ENCODE measurements around the gene CLEC16A. TPM values are rescaled to one million over a fixed set of nuclear protein-coding genes. Genes with fewer than 3 reads are reported as not detected.
A peak's percentile ranks its signal among the peaks of the same experiment; 100 is the strongest.

Gene CLEC16A
- total RNA-seq, 1 donor from 2014 or later, result 7.8 TPM

GRCh38 chr16:11224894-11225676 lies 280.7 kb downstream of the CLEC16A start:
- Histone ChIP-seq H2AFZ (replicated peaks) (no peak overlapping the region), H3K4me2 (no peak overlapping the region)
- peaks cover 6% of the 10 kb centered on the region for H3K4me1 Mint-ChIP-seq

GRCh38 chr16:11225677-11226549 lies 281.5 kb downstream of the CLEC16A start:
- Histone ChIP-seq H3K4me3 (no peak overlapping the region), H3K4me2 (no peak overlapping the region), H3K9me3 (ENCODE audit: low read depth) (no peaks in the 10 kb centered on the region), H3K9ac (no peak overlapping the region), H4K20me1 (ENCODE audit: low read depth) (no peaks in the 10 kb centered on the region), H3K27me3 (no peaks in the 10 kb centered on the region), H3K79me2 (ENCODE audit: low read depth) (no peaks in the 10 kb centered on the region), H2AFZ (replicated peaks) (no peak overlapping the region), H3F3A (ENCODE audit: low read depth) (no peaks in the 10 kb centered on the region), H3K27ac (no peak overlapping the region), H3K4me1 (peaks cover 3% of the 10 kb centered on the region), H3K36me3 (no peaks in the 10 kb centered on the region)
- H3K9me3 Mint-ChIP-seq, result no peaks in the 10 kb centered on the region
- no peak overlapping the region for H3K4me3 Mint-ChIP-seq
- no peak overlapping the region for H3K27ac Mint-ChIP-seq
- DNase-seq (ENCODE audit: low spot score), result no peak
- TF ChIP-seq EZH2 (IDR thresholded peaks at IDR 0.05) (no peak), EZH2phosphoT487 (IDR thresholded peaks at IDR 0.05) (no peak), CTCF (IDR thresholded peaks at IDR 0.05) (no peak)
- no peaks in the 10 kb centered on the region for H3K36me3 Mint-ChIP-seq
- peaks cover 6% of the 10 kb centered on the region for H3K4me1 Mint-ChIP-seq
- H3K27me3 Mint-ChIP-seq (ENCODE audit: insufficient read depth, low read depth), result peaks cover 8% of the 10 kb centered on the region

More at GRCh38 chr16:11224894-11225676, 280.7 kb downstream of the CLEC16A start:
- no peaks in the 10 kb centered on the region for H3K79me2 ChIP-seq (ENCODE audit: low read depth)
- no peaks in the 10 kb centered on the region for H3K9me3 Mint-ChIP-seq
- H3K36me3 ChIP-seq, result no peaks in the 10 kb centered on the region
- H3F3A ChIP-seq (ENCODE audit: low read depth), result no peaks in the 10 kb centered on the region
- no peaks in the 10 kb centered on the region for H4K20me1 ChIP-seq (ENCODE audit: low read depth)
- H3K4me3 ChIP-seq, result no peak overlapping the region
- no peak overlapping the region for H3K27ac ChIP-seq
- H3K27me3 Mint-ChIP-seq (ENCODE audit: insufficient read depth, low read depth), result peaks cover 8% of the 10 kb centered on the region
- no peak overlapping the region for H3K9ac ChIP-seq
- peaks cover 3% of the 10 kb centered on the region for H3K4me1 ChIP-seq
- TF ChIP-seq CTCF (IDR thresholded peaks at IDR 0.05), result no peak
- no peak for TF ChIP-seq EZH2 (IDR thresholded peaks at IDR 0.05)
- TF ChIP-seq EZH2phosphoT487 (IDR thresholded peaks at IDR 0.05), result no peak
- H3K27ac Mint-ChIP-seq, result peak overlapping the region; percentile 69
- no peaks in the 10 kb centered on the region for H3K36me3 Mint-ChIP-seq
- H3K9me3 ChIP-seq (ENCODE audit: low read depth), result no peaks in the 10 kb centered on the region
- H3K27me3 ChIP-seq, result no peaks in the 10 kb centered on the region
- no peak overlapping the region for H3K4me3 Mint-ChIP-seq
- DNase-seq (ENCODE audit: low spot score), result no peak

GRCh38 chr16:11229432-11229831 lies 285.1 kb downstream of the CLEC16A start:
- Histone ChIP-seq H3K4me2 (no peak overlapping the region), H3K27me3 (no peaks in the 10 kb centered on the region), H3F3A (ENCODE audit: low read depth) (no peaks in the 10 kb centered on the region), H4K20me1 (ENCODE audit: low read depth) (no peaks in the 10 kb centered on the region), H3K36me3 (no peaks in the 10 kb centered on the region), H2AFZ (replicated peaks) (no peak overlapping the region), H3K9ac (no peak overlapping the region), H3K9me3 (ENCODE audit: low read depth) (no peaks in the 10 kb centered on the region), H3K27ac (no peak overlapping the region), H3K4me3 (no peak overlapping the region), H3K4me1 (peaks cover under 1% of the 10 kb centered on the region), H3K79me2 (ENCODE audit: low read depth) (no peaks in the 10 kb centered on the region)
- no peak overlapping the region for H3K27ac Mint-ChIP-seq
- peaks cover 7% of the 10 kb centered on the region for H3K4me1 Mint-ChIP-seq
- no peaks in the 10 kb centered on the region for H3K36me3 Mint-ChIP-seq
- H3K4me3 Mint-ChIP-seq, result no peak overlapping the region
- no peak for DNase-seq (ENCODE audit: low spot score)
- H3K27me3 Mint-ChIP-seq (ENCODE audit: insufficient read depth, low read depth), result peaks cover 6% of the 10 kb centered on the region
- no peak for TF ChIP-seq EZH2 (IDR thresholded peaks at IDR 0.05)
- no peak for TF ChIP-seq CTCF (IDR thresholded peaks at IDR 0.05)
- TF ChIP-seq EZH2phosphoT487 (IDR thresholded peaks at IDR 0.05), result no peak
- H3K9me3 Mint-ChIP-seq, result no peaks in the 10 kb centered on the region
